BJ (cell line): ENCODE results near the gene NUTM1. TPM values are rescaled to one million over a fixed set of nuclear protein-coding genes. Genes with fewer than 3 reads are reported as not detected.
A peak's percentile ranks its signal among the peaks of the same experiment; 100 is the strongest.

Source experiments
- CTCF ChIA-PET: fragments of 350-600 bp; formaldehyde crosslinking; extraction: SDS; loops from one replicate; lab custom pipeline; 2021; ENCODE audit warnings: antibody characterized with exemption, inconsistent platforms; lab: Yijun Ruan, JAX
- POLR2A ChIA-PET: fragments of 300-600 bp; sonication (Branson Sonifier 250); formaldehyde crosslinking; extraction: SDS; loops from one replicate; lab custom pipeline; 2021; ENCODE audit warnings: antibody characterized with exemption; lab: Charles Lee
- DNase-seq: peaks from one replicate; pipeline ENCODE4 v3.0.0-alpha.2; 2011; ENCODE audit warnings: low read depth
- H3K27me3 ChIP-seq: 2 replicates; pipeline ENCODE4 v1.6.0; 2011; ENCODE audit warnings: low read length; ENCODE audit not compliant: control insufficient read depth, insufficient read depth
- H3K36me3 ChIP-seq: 2 replicates; pipeline ENCODE4 v1.5.1; 2011; ENCODE audit warnings: low read length; ENCODE audit not compliant: control insufficient read depth, insufficient read depth
- H3K4me3 ChIP-seq: 2 replicates; pipeline ENCODE4 v1.5.1; 2011; ENCODE audit warnings: low read depth, mild to moderate bottlenecking, control low read depth, low read length
- polyA plus RNA-seq: library from polyadenylated mRNA; depleted of rRNA; stranded (reverse); fragments of >200 nt; gene quantifications from 2 replicates; pipeline ENCODE4 v1.2.3, GENCODE V29; 2011
- TF ChIP-seq, protein P1 (sequence below): IDR thresholded peaks from 2 replicates; pipeline ENCODE4 v1.5.1; 2011; ENCODE audit warnings: low read depth, mild to moderate bottlenecking, control low read depth, inconsistent platforms, low read length, moderate library complexity; ENCODE audit not compliant: insufficient read depth

NUTM1 gene
- polyA plus RNA-seq, 1 experiment: not detected

DNA sequence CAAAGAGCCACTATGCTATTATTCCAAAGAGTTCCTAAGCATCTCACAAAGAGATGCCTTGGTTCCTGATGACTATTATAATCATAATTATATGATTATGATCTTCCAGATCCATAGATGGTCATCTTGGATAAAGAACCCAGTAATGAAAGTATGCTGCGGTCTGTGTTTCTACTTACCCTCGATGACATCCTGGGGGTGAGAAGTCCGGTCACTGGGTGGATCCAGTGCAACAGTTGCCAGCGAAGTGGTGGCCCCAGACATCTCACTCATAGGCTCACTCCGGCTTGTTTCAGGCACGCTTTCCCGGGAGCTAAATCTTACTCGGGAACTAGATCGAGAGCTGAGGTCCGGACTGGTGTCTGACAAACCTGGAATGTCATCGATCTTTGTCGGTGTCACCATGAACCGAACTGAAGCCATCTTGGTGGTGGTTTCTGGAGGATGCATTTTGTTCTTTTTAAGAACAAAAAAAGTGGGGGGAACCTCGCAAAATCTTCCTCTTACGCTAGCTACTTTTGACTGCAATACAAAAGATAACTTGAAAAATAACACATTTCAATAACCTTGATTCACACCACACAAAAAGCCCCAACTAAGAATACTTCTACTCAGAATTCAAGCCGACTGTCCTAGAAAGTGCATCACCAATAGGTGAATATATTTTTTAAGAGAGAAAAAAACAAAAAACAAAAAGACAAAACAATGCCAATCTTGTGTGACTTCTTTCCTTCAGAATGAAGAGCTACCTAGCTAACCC, 6.7 kb upstream of the NUTM1 start:
- DNase-seq: no peak
- Histone ChIP-seq H3K36me3 (peaks cover 1% of the 10 kb centered on the region), H3K4me3 (peak overlapping the region; percentile 100), H3K27me3 (no peaks in the 10 kb centered on the region)
- ChIA-PET POLR2A (no interaction called here), CTCF (interaction anchor here (0.7 to 1.7 kb wide), 2 partner anchors 10 to 95 kb away, joined by 3 read pairs; no protein-coding TSS in a partner anchor)
- TF ChIP-seq, protein P1, sequence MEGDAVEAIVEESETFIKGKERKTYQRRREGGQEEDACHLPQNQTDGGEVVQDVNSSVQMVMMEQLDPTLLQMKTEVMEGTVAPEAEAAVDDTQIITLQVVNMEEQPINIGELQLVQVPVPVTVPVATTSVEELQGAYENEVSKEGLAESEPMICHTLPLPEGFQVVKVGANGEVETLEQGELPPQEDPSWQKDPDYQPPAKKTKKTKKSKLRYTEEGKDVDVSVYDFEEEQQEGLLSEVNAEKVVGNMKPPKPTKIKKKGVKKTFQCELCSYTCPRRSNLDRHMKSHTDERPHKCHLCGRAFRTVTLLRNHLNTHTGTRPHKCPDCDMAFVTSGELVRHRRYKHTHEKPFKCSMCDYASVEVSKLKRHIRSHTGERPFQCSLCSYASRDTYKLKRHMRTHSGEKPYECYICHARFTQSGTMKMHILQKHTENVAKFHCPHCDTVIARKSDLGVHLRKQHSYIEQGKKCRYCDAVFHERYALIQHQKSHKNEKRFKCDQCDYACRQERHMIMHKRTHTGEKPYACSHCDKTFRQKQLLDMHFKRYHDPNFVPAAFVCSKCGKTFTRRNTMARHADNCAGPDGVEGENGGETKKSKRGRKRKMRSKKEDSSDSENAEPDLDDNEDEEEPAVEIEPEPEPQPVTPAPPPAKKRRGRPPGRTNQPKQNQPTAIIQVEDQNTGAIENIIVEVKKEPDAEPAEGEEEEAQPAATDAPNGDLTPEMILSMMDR: no peak

GRCh38 chr15:34336991-34337556, 6.0 kb upstream of the NUTM1 start:
- Histone ChIP-seq H3K36me3 (peaks cover 3% of the 10 kb centered on the region), H3K27me3 (no peaks in the 10 kb centered on the region), H3K4me3 (peak overlapping the region; percentile 100)
- TF ChIP-seq, protein P1: no peak
- DNase-seq: no peak
- CTCF ChIA-PET: interaction anchor here (1.1 to 1.7 kb wide), 2 partner anchors 30 to 95 kb away, joined by 3 read pairs; partner anchors contain the start of gene LPCAT4
- POLR2A ChIA-PET: no interaction called here

GRCh38 chr15:34337557-34338306, 5.4 kb upstream of the NUTM1 start, which contains the start of gene SLC12A6:
Gene SLC12A6, minus strand, starts transcription at chr15:34337781. Its CDS starts 1,101 bp downstream, at chr15:34336680.
- no peaks in the 10 kb centered on the region for H3K27me3 ChIP-seq
- peak; percentile 55 for DNase-seq
- ChIA-PET CTCF (interaction anchor here (0.5 to 1.7 kb wide), 3 partner anchors 29 to 101 kb away, joined by 3 read pairs; partner anchors contain the start of gene LPCAT4), POLR2A (no interaction called here)
- H3K4me3 ChIP-seq: peak within 1 kb of the TSS; percentile 100
- TF ChIP-seq, protein P1: no peak
- peaks cover 3% of the 10 kb centered on the region for H3K36me3 ChIP-seq

DNA sequence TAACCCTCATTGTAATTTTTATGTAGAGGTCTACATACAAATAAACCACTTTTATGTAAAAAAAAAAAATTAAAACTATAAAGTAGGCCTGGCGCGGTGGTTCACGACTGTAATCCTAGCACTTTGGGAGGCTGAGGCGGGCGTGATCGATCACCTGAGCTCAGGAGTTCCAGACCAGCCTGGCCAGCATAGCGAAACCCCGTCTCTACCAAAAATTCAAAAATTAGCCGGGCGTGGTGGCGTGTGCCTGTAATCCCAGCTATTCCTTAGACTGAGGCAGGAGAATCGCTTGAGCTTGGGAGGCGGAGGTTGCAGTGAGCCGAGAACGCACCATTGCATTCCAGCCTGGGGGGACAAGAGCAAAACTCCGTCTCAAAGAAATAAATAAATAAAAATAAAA, 4.8 kb upstream of the NUTM1 start:
- ChIA-PET CTCF (interaction anchor here (0.5 to 1.7 kb wide), 4 partner anchors 29 to 101 kb away, joined by 3 to 8 read pairs (median 3); partner anchors contain the start of gene LPCAT4), POLR2A (no interaction called here)
- TF ChIP-seq, protein P1: no peak
- no peak for DNase-seq
- H3K27me3 ChIP-seq: no peaks in the 10 kb centered on the region
- H3K36me3 ChIP-seq: peaks cover 3% of the 10 kb centered on the region
- H3K4me3 ChIP-seq: peak overlapping the region; percentile 11
